ENCODE measurements around the gene METAP2. TPM values are rescaled to one million over a fixed set of nuclear protein-coding genes. Genes with fewer than 3 reads are reported as not detected.

Gene METAP2
- total and polyA plus RNA-seq, 2 of the 8 experiments (the other 6 are each of a cell fraction or from before 2014, with no cell fraction given) = 41.3 to 114 TPM

DNA sequence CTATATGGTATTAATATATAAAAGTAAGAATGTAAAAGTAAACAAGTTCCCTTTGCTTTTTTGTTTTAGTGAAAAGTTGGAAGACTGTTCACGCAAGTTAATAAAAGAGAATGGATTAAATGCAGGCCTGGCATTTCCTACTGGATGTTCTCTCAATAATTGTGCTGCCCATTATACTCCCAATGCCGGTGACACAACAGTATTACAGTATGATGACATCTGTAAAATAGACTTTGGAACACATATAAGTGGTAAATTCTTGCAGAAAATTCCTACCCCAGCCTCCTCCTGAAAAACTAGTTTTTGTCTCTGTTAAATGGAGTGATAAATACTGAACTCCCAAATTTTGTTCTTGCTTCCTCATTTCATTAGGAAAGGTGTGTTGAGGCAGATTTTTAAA, 20.9 kb downstream of the METAP2 start (continued):
- TF ChIP-seq, protein P1, sequence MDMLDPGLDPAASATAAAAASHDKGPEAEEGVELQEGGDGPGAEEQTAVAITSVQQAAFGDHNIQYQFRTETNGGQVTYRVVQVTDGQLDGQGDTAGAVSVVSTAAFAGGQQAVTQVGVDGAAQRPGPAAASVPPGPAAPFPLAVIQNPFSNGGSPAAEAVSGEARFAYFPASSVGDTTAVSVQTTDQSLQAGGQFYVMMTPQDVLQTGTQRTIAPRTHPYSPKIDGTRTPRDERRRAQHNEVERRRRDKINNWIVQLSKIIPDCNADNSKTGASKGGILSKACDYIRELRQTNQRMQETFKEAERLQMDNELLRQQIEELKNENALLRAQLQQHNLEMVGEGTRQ (IDR thresholded peaks at IDR 0.05; ENCODE audit: low read length) = no peak
- TF ChIP-seq SRF (IDR thresholded peaks at IDR 0.05; ENCODE audit: low read depth, low read length) = no peak
- no peak for TF ChIP-seq BCL11A (IDR thresholded peaks at IDR 0.05; ENCODE audit: low read depth in 2 of 2, low read length in 2 of 2)

All from H1 (cell line).